IPS DF 4.7 (cell line): ENCODE results near the gene EHMT1.
"Not testable (repeated sequence)": the region's sequence is repeated elsewhere in the genome, so short reads cannot be mapped to it uniquely, and the experiment has no call there.

Source experiments
- DNase-seq: peaks from one replicate; pipeline ENCODE4 v3.0.0-alpha.2; 2013; ENCODE audit warnings: low spot score; ENCODE audit errors: extremely low read depth

The EHMT1 gene

DNA sequence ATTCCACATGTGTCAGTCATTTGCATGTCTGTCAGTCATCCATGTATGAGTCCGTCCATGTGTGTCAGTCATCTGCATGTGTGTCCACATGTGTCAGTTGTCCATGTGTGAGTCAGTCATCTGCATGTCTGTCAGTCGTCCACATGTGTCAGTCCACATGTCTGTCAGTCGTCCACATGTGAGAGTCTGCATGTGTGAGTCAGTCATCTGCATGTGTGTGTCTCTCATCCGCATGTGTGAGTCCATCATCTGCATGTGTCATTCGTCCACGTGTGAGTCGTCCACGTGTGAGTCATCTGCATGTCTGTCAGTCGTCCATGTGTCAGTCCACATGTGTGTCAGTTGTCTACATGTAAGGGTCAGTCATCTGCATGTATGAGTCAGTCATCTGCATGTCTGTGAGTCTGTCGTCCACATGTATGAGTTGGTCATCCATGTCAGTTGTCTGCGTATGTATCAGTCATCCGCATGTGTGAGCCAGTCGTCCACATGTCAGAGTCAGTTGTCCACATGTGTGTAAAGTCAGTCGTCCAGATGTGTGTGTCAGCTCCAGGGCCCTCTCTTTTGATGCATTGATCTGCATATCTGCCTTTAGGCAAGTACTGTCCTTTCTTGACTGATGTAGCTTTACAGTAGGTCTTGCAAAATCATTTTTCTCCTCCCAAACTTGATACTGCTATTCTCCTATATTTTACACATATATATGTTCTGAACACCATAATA is 186.3 kb downstream of the EHMT1 start:
- DNase-seq, result no peak

DNA sequence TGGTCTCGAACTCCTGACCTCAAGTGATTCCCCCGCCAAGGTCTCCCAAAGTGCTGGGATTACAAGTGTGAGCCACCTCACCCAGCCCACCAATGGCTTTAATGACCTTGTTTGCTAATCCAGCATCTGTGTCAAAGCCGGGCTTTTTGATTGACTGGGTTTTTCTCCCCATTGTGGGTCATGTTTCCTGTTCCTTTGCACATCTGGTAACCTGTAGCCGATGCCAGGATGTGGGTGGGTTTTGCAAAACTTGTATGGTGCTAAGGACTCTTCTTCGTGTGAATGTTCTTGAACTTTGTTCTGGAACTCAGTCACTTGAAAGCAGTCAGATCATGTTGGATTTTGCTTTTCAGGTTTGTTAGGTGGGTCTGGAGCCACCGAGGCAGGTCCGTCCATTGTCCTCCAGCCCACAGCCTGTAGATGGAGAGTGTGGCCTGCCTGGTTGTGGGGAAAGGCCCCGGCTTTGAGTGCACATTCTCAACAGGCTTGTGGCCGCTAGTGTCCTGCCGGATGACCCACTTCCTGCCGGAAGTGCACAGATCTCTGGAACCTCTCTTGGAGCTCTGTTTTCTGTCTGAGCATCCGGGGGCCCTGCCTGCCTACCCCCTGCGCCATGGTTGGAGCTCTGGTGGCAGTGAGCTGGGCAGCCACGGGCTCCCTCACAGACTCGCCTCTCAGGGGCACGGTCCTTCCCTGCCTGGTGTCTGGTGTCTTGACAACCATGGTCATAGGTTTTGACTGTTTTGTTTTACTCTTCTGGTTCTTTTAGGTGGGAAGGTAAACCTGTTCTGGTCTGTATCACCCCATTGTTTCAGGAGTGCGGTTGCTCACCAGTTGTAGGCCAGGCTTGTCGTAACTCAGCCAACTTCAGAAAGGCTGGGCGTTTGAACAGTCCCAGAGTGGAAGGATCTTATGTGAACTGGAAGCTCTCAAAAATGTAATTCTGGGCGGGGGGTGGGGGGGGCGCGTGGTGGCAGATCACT is 189.2 kb downstream of the EHMT1 start:
- DNase-seq, result no peak

- DNase-seq, result no peak
Observed at GRCh38 chr9:137809040-137809576, 190.3 kb downstream of the EHMT1 start.

- not testable (repeated sequence) for DNase-seq
Observed at GRCh38 chr9:137809726-137810450, 191.1 kb downstream of the EHMT1 start.

DNA sequence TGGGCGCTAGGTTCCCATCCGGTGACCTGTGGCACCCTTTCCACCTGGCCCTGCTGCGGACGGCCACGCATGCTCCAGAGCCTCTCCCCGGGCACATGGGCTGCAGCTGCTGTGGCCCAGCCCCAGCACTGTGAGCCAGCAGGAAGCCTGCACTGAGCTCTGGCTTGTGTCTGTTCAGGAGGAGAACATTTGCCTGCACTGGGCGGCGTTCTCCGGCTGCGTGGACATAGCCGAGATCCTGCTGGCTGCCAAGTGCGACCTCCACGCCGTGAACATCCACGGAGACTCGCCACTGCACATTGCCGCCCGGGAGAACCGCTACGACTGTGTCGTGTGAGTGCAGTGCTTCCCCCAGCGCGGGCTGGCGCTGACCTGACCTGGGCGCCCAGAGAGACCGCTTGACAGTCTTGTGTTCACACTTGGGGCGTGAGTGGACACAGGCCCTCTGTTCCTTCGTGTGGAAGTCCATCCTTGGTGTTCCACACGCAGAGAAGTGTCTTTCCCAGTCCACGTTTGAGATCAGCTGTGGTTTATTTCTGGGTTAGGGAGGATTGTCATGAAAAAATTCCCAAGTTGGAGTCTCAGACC is 192.6 kb downstream of the EHMT1 start:
- DNase-seq, result no peak

DNA sequence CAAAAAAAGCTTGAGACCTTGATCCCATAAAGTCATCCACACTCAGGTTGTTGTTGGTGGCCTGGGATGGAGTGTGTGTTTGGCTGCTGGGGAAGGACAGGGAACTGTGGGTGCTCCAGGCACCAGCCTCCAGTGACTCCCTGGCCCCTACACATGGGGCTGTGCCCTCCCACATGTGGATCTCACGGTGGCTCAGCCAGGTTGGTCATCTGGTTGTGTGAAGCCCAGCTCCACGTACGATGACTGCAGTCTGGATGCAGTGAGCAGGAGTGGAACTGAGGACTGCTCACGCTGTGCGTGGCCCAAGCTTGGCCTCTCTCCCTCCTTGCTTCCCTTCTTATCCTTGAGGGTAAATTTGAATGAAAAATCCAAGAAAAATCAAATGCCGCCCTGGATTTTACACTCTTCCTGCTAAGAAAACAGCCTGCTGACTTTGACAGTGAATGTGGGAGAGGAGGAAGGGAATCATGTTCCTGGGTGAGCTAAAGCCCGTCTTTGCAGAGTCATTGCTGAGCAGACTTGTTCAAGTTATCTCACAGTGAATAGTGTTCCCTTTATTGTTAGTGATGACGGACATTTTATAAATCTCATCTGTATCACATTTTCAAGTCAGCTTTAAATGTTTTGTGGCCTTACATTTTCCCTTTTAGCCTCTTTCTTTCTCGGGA is 193.7 kb downstream of the EHMT1 start:
- no peak for DNase-seq

GRCh38 chr9:137813167-137813566 is 194.4 kb downstream of the EHMT1 start:
- no peak for DNase-seq

DNA sequence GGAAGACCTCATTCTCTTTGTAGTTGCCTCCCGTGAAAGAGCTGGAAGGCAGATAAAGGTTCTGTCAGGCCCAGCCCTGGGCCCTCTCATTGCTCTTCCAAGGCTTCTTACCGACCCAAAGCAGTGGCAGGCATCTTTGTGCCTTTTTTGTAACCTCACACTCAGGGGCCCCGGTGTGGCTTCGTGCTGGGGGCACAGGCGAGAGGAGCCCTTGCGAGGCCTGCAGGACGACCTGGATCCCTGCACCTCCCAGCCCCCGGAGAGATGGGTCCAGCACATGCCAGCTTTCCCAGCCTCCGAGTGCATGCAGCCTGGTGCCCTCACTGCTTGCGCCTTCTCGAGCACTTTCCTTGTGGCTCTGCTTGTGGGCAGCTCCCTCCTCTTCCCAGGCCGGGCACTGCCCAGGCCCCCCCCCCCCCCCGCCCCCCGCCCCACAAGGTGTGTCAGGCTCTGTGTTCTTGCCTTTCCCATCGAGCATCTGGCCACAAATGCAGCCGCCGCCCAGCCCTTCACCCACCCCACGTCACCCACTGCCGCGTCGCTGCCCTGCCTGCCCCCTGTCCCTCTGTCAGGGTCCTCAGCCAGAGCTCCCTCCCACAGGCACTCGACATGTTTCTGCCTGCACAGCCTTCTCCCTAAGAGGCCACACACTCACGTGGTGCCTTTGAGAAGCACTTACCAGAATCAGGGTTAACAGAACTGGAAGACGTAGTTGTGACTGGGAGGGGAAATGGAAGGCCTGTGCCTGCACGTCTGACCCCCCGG is 195.0 kb downstream of the EHMT1 start:
- DNase-seq, result no peak

GRCh38 chr9:137814436-137814835 is 195.6 kb downstream of the EHMT1 start:
- no peak for DNase-seq

DNA sequence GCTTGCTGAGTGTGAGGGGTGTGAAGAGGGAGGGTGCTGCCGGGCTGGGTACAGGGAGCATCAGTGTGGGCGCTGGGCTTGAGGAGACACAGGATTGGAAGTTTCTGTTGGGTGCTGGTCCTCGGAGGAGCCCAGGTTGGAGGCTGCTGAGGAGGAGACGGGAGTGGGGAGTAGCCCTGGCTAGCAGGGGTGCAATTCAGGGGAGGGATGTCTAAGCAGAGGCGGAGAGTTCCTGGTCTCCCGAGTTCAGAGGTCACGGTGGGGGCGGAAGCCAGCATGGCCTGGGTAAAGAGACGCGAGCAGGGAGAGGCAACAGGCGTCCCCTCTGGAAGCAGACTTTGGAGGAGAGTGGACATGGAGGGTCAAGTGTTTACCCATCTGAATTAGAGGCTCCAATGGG is 196.0 kb downstream of the EHMT1 start:
- DNase-seq, result no peak

DNA sequence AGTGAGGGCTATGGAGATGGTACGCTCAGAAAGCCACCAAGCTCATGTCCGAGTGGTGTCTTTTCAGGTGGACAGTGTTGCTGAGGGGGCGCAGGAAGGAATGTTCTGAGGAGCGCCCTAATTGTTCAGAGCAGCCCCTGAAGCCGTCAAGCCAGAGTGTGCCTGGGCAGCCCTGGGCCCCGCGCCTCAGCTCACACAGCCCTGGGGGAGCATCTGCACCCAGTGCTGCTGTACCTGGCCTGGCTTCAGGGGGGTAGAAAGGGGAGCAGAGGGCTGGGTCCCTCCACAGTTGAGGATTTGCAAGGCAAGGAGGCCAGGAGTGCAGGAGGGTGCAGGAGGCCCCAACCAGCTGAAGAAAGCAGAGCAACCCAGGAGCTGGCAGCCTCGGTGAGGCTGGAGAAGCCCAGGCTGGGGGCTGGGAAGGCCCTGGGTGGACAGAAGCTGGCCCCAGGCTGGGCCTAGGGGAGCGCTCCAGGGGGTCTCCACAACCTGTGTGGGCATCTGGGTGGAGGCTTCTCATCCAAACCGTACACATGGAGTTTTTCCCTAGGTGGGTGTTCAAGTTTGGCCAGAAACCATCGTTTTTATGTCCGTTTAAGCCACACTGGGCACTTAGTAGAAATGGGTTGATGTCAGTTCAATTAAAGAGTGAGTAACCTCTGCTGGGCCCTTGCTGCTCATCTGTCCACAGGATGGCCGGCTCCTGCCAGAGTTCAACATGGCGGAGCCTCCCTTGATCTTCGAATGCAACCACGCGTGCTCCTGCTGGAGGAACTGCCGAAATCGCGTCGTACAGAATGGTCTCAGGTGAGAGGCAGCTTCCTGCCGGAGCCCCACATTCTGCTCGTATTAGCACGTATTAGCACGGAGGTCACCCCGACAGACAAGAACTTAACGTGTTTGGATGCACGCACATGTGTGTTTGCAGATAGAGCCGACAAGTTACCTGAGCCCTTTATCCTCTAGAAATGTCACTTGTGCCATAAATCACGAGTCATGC is 196.8 kb downstream of the EHMT1 start:
- no peak for DNase-seq

- no peak for DNase-seq
Observed at GRCh38 chr9:137816531-137817235, 197.9 kb downstream of the EHMT1 start.

DNA sequence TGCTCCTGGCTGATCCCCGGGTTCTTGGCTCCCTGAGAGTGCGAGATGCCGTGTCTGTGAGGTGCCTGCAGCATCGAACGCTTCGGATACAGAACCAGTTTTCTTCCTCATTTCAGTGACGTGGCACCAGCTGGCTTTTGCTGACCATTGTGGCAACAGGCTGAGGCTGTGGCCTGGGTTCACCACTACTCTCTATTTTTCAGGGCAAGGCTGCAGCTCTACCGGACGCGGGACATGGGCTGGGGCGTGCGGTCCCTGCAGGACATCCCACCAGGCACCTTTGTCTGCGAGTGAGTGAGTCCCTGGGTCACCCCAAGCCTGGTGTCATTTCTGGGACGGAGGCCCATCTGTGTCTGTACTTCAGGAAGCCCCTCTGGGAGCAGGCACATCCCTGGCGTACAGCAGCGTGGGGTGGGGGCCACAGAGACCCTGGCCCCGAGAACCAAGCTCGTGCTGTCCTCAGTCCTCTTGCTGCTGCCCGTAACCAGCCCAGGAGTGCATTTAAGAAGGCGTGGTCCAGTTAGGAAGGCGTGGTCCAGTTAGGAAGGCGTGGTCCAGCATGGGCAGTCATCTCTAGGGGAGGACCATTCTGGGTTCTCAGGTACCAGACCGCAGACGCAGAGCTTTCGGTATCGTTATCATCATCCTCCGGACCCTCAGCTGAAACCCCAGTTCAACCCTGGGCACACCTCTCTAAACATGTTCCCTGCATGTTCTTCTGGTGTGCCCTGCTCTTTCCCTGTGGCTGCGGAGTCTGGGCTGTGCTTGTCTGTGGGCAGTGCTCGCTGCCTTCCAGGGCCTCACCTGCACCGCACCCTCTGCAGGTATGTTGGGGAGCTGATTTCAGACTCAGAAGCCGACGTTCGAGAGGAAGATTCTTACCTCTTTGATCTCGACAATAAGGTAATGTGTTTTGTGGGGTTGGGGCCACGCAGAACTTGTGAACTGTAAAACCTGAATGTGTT is 198.7 kb downstream of the EHMT1 start:
- DNase-seq, result no peak

GRCh38 chr9:137818286-137818685 is 199.5 kb downstream of the EHMT1 start:
- no peak for DNase-seq

- no peak for DNase-seq
Observed at GRCh38 chr9:137820161-137820855, 201.5 kb downstream of the EHMT1 start.
